ENCODE data around the gene HLA-DRA. TPM values are rescaled to one million over a fixed set of nuclear protein-coding genes. Genes with fewer than 3 reads are reported as not detected.

HLA-DRA gene
- total and polyA plus RNA-seq, 2 experiments from 2014 or later: not detected

- no peaks in the 10 kb centered on the region for H3K36me3 ChIP-seq
- no peaks in the 10 kb centered on the region for H3K9me3 ChIP-seq (ENCODE audit: low read depth)
- H3K27me3 ChIP-seq: no peaks in the 10 kb centered on the region
- no peak overlapping the region for H3K4me3 ChIP-seq
- no peak overlapping the region for H3K27ac ChIP-seq
- DNase-seq (ENCODE audit: low read depth in 1 of 2, low spot score in 1 of 2): no peak
- TF ChIP-seq CTCF (IDR thresholded peaks at IDR 0.05; ENCODE audit: low read depth, low read length): no peak
- no peaks in the 10 kb centered on the region for H3K4me1 ChIP-seq (ENCODE audit: low read depth)
Observed at GRCh38 chr6:32483968-32484613, 44.4 kb downstream of the HLA-DRA start.

GRCh38 chr6:32484614-32484998 is 44.9 kb downstream of the HLA-DRA start:
- Histone ChIP-seq H3K27me3 (no peaks in the 10 kb centered on the region), H3K36me3 (no peaks in the 10 kb centered on the region), H3K4me3 (no peak overlapping the region), H3K9me3 (ENCODE audit: low read depth) (no peaks in the 10 kb centered on the region), H3K27ac (no peak overlapping the region), H3K4me1 (ENCODE audit: low read depth) (no peaks in the 10 kb centered on the region)
- no peak for DNase-seq (ENCODE audit: low read depth in 1 of 2, low spot score in 1 of 2)
- no peak for TF ChIP-seq CTCF (IDR thresholded peaks at IDR 0.05; ENCODE audit: low read depth, low read length)

- no peak for TF ChIP-seq CTCF (IDR thresholded peaks at IDR 0.05; ENCODE audit: low read depth, low read length)
- Histone ChIP-seq H3K27me3 (no peaks in the 10 kb centered on the region), H3K4me1 (ENCODE audit: low read depth) (no peaks in the 10 kb centered on the region), H3K4me3 (no peak overlapping the region), H3K9me3 (ENCODE audit: low read depth) (no peaks in the 10 kb centered on the region), H3K36me3 (no peaks in the 10 kb centered on the region), H3K27ac (no peak overlapping the region)
- no peak for DNase-seq (ENCODE audit: low read depth in 1 of 2, low spot score in 1 of 2)
Observed at GRCh38 chr6:32488083-32488482, 48.4 kb downstream of the HLA-DRA start.

DNA sequence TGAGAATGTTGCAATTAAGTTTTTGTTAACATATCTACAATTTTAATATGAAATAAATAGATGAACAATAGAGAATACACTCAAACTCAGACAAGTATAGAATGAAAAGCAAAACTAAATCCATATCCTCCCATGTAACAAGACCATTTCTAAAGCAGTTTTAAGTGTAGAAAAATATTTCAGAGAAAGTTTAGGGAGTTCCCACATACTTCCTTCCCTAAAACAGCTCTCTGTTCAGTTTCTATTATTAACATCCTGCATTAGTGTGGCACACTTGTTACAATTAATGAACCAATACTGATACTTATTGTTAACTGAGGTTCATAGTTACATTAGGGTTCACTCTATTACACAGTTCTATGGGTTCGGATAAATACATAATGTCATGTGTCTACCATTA is 52.0 kb downstream of the HLA-DRA start:
- no peak overlapping the region for H3K4me3 ChIP-seq
- H3K36me3 ChIP-seq: no peaks in the 10 kb centered on the region
- no peak for DNase-seq (ENCODE audit: low read depth in 1 of 2, low spot score in 1 of 2)
- no peak for TF ChIP-seq CTCF (IDR thresholded peaks at IDR 0.05; ENCODE audit: low read depth, low read length)
- no peak overlapping the region for H3K27ac ChIP-seq
- no peaks in the 10 kb centered on the region for H3K9me3 ChIP-seq (ENCODE audit: low read depth)
- H3K27me3 ChIP-seq: no peaks in the 10 kb centered on the region
- no peaks in the 10 kb centered on the region for H3K4me1 ChIP-seq (ENCODE audit: low read depth)

GRCh38 chr6:32492351-32492750 is 52.7 kb downstream of the HLA-DRA start:
- no peaks in the 10 kb centered on the region for H3K27me3 ChIP-seq
- H3K4me1 ChIP-seq (ENCODE audit: low read depth): no peaks in the 10 kb centered on the region
- H3K4me3 ChIP-seq: no peak overlapping the region
- no peak for DNase-seq (ENCODE audit: low read depth in 1 of 2, low spot score in 1 of 2)
- no peaks in the 10 kb centered on the region for H3K36me3 ChIP-seq
- H3K9me3 ChIP-seq (ENCODE audit: low read depth): no peaks in the 10 kb centered on the region
- TF ChIP-seq CTCF (IDR thresholded peaks at IDR 0.05; ENCODE audit: low read depth, low read length): no peak
- H3K27ac ChIP-seq: no peak overlapping the region

Other genes starting within 250 kb of the HLA-DRA start
- 124 and 130 TPM in 2 replicates for gene PBX2, start 249.7 kb upstream of the HLA-DRA start, total RNA-seq
- 17.3 and 23.9 TPM in 2 replicates for gene PBX2, start 249.7 kb upstream of the HLA-DRA start, polyA plus RNA-seq
- gene GPSM3, start 247.2 kb upstream of the HLA-DRA start, total RNA-seq: 16.7 and 18.0 TPM in 2 replicates
- 14.5 and 17.4 TPM in 2 replicates for gene GPSM3, start 247.2 kb upstream of the HLA-DRA start, polyA plus RNA-seq
- gene NOTCH4, start 215.8 kb upstream of the HLA-DRA start, total RNA-seq: 5.0 and 5.4 TPM in 2 replicates
- gene NOTCH4, start 215.8 kb upstream of the HLA-DRA start, polyA plus RNA-seq: 3.2 and 7.2 TPM in 2 replicates
- gene TSBP1, start 68.0 kb upstream of the HLA-DRA start, total RNA-seq: not detected in 2 replicates
- not detected in 2 replicates for gene TSBP1, start 68.0 kb upstream of the HLA-DRA start, polyA plus RNA-seq
- not detected in 2 replicates for gene BTNL2, start 32.7 kb upstream of the HLA-DRA start, total RNA-seq
- not detected in 2 replicates for gene BTNL2, start 32.7 kb upstream of the HLA-DRA start, polyA plus RNA-seq
- gene HLA-DRB5, start 90.4 kb downstream of the HLA-DRA start, total RNA-seq: not detected in 2 replicates
- 0.15 TPM in 1 of 2 replicates, not detected in the other for gene HLA-DRB5, start 90.4 kb downstream of the HLA-DRA start, polyA plus RNA-seq
- gene HLA-DRB1, start 150.0 kb downstream of the HLA-DRA start, total RNA-seq: 0.28 and 0.63 TPM in 2 replicates
- 0.74 and 1.1 TPM in 2 replicates for gene HLA-DRB1, start 150.0 kb downstream of the HLA-DRA start, polyA plus RNA-seq
- not detected in 2 replicates for gene HLA-DQA1, start 197.5 kb downstream of the HLA-DRA start, total RNA-seq
- gene HLA-DQA1, start 197.5 kb downstream of the HLA-DRA start, polyA plus RNA-seq: 0.27 TPM in 1 of 2 replicates, not detected in the other
- gene HLA-DQB1, start 226.8 kb downstream of the HLA-DRA start, total RNA-seq: 0.18 and 7.2 TPM in 2 replicates
- 0.54 and 0.75 TPM in 2 replicates for gene HLA-DQB1, start 226.8 kb downstream of the HLA-DRA start, polyA plus RNA-seq

All from cardiac muscle cell (in vitro differentiated cells and primary cell).